Naive thymus-derived CD8-positive, alpha-beta T cell (primary cell): ENCODE results near the gene EFS. TPM values are rescaled to one million over a fixed set of nuclear protein-coding genes. Genes with fewer than 3 reads are reported as not detected.
A peak's percentile ranks its signal among the peaks of the same experiment; 100 is the strongest.

Experiments used
- ATAC-seq, 2 donors: fragments of 150-1000 bp; cut with Tn5 transposase in 1 of 2; sonication (Bioruptor Pico), chemical (Tn5 transposase) in 1 of 2; 1 replicate in 1 of 2; 2 replicates in 1 of 2; pipeline ENCODE4 v1.10.0; 2021; ENCODE audit warnings: mild to moderate bottlenecking in 2 of 2, moderate library complexity in 2 of 2
- POLR2A ChIA-PET: fragments of 350-600 bp; sonication (Branson Sonifier 250); formaldehyde crosslinking; loops from one replicate; lab custom pipeline; 2021; ENCODE audit warnings: antibody characterized with exemption; lab: Charles Lee
- DNase-seq, 10 donors: peaks; one replicate each; pipeline versions ENCODE4 v3.0.0 to v3.0.0-alpha.2; 2020 to 2022
- H3K27ac Mint-ChIP-seq, 10 donors: one replicate each; pipeline ENCODE4 v1.8.0; 2020 to 2022; ENCODE audit warnings: mild to moderate bottlenecking in 10 of 10, mixed read lengths in 10 of 10, moderate library complexity in 4 of 10, inconsistent platforms in 1 of 10
- H3K27me3 Mint-ChIP-seq, 5 donors: one replicate each; pipeline ENCODE4 v1.8.0; 2021 to 2022; ENCODE audit warnings: mixed read lengths in 5 of 5
- H3K36me3 Mint-ChIP-seq, 3 donors: one replicate each; pipeline ENCODE4 v1.8.0; 2020 to 2022; ENCODE audit warnings: mixed read lengths in 3 of 3, mild to moderate bottlenecking in 2 of 3, inconsistent platforms in 1 of 3
- H3K4me1 Mint-ChIP-seq, 4 donors: one replicate each; pipeline ENCODE4 v1.8.0; 2021 to 2022; ENCODE audit warnings: mixed read lengths in 4 of 4
- H3K4me3 Mint-ChIP-seq, 10 donors: one replicate each; pipeline ENCODE4 v1.8.0; 2020 to 2022; ENCODE audit warnings: mild to moderate bottlenecking in 10 of 10, mixed read lengths in 10 of 10, moderate library complexity in 6 of 10, inconsistent platforms in 1 of 10
- H3K9me3 Mint-ChIP-seq, 9 donors: one replicate each; pipeline ENCODE4 v1.8.0; 2020 to 2022; ENCODE audit warnings: mixed read lengths in 9 of 9, mild to moderate bottlenecking in 3 of 9, inconsistent platforms in 1 of 9, moderate library complexity in 1 of 9
- polyA plus RNA-seq, 3 donors: library from polyadenylated mRNA; unstranded; fragments of 300-500 nt; fragmentation: Illumina TruSeq; gene quantifications; one replicate each; pipeline ENCODE4 v1.2.3, GENCODE V29; 2021
- total RNA-seq, 8 experiments: library from RNA in 2 of 8; stranded (reverse) in 2 of 8; gene quantifications; one replicate each; pipeline ENCODE4 v1.2.3 and lab custom pipeline; 2021 to 2026

The EFS gene
- total and polyA plus RNA-seq, 5 experiments from 2014 or later, result not detected

- Mint-ChIP-seq H3K27ac (no peak overlapping the region), H3K4me3 (no peak overlapping the region), H3K4me1 (peaks cover 0 to 2% (median 0%) of the 10 kb centered on the region in 4 donors), H3K27me3 (peaks cover 1 to 18% (median 7%) of the 10 kb centered on the region in 5 donors), H3K36me3 (no peaks in the 10 kb centered on the region), H3K9me3 (no peaks in the 10 kb centered on the region)
- ATAC-seq (no peak), DNase-seq (no peak)
- POLR2A ChIA-PET, result no interaction called here
Measured at GRCh38 chr14:23373041-23373440, 8.1 kb upstream of the EFS start.

- no peaks in the 10 kb centered on the region for H3K9me3 Mint-ChIP-seq
- H3K4me1 Mint-ChIP-seq, result peaks cover 0 to 2% (median 0%) of the 10 kb centered on the region in 4 donors
- POLR2A ChIA-PET, result no interaction called here
- DNase-seq, result no peak
- H3K36me3 Mint-ChIP-seq, result no peaks in the 10 kb centered on the region
- ATAC-seq, result no peak
- H3K4me3 Mint-ChIP-seq, result no peak within 1 kb of the TSS
- H3K27ac Mint-ChIP-seq, result no peak within 1 kb of the TSS
- H3K27me3 Mint-ChIP-seq, result peaks cover 1 to 18% (median 10%) of the 10 kb centered on the region in 5 donors
Measured at GRCh38 chr14:23372509-23372908, 7.5 kb upstream of the EFS start, which contains the start of gene IL25. IL25 (plus strand) TSS chr14:23372809.

GRCh38 chr14:23371865-23372264 lies 6.9 kb upstream of the EFS start:
- no peaks in the 10 kb centered on the region for H3K36me3 Mint-ChIP-seq
- POLR2A ChIA-PET, result no interaction called here
- no peak overlapping the region for H3K4me3 Mint-ChIP-seq
- ATAC-seq (no peak), DNase-seq (no peak)
- peaks cover 5 to 19% (median 16%) of the 10 kb centered on the region in 5 donors for H3K27me3 Mint-ChIP-seq
- no peaks in the 10 kb centered on the region for H3K9me3 Mint-ChIP-seq
- no peaks in the 10 kb centered on the region for H3K4me1 Mint-ChIP-seq
- no peak overlapping the region for H3K27ac Mint-ChIP-seq

GRCh38 chr14:23370221-23370620 lies 5.2 kb upstream of the EFS start:
- Mint-ChIP-seq H3K9me3 (no peaks in the 10 kb centered on the region), H3K27ac (no peak overlapping the region), H3K4me1 (peaks cover 0 to 1% (median 0%) of the 10 kb centered on the region in 4 donors), H3K36me3 (no peaks in the 10 kb centered on the region), H3K27me3 (peaks cover 9 to 26% (median 19%) of the 10 kb centered on the region in 5 donors), H3K4me3 (no peak overlapping the region)
- ATAC-seq, result no peak
- POLR2A ChIA-PET, result no interaction called here
- no peak for DNase-seq

GRCh38 chr14:23366426-23366921 lies 1.5 kb upstream of the EFS start:
- DNase-seq, result no peak
- POLR2A ChIA-PET, result no interaction called here
- Mint-ChIP-seq H3K9me3 (no peaks in the 10 kb centered on the region), H3K36me3 (no peaks in the 10 kb centered on the region), H3K4me3 (peak overlapping the region in 1 of 10 donors; percentile 39), H3K27ac (no peak overlapping the region), H3K4me1 (peaks cover 0 to 8% (median 2%) of the 10 kb centered on the region in 4 donors), H3K27me3 (peaks cover 13 to 42% (median 29%) of the 10 kb centered on the region in 5 donors)
- no peak for ATAC-seq

GRCh38 chr14:23365732-23366425 lies 907 bp upstream of the EFS start:
- Mint-ChIP-seq H3K27me3 (peaks cover 14 to 42% (median 32%) of the 10 kb centered on the region in 5 donors), H3K4me1 (peaks cover 0 to 8% (median 2%) of the 10 kb centered on the region in 4 donors), H3K9me3 (no peaks in the 10 kb centered on the region), H3K36me3 (no peaks in the 10 kb centered on the region), H3K27ac (no peak overlapping the region), H3K4me3 (no peak overlapping the region)
- ATAC-seq, result no peak
- no peak for DNase-seq
- POLR2A ChIA-PET, result no interaction called here

GRCh38 chr14:23364164-23365035 lies 572 bp downstream of the EFS start:
- peaks cover 14 to 43% (median 33%) of the 10 kb centered on the region in 5 donors for H3K27me3 Mint-ChIP-seq
- no peak for ATAC-seq
- POLR2A ChIA-PET, result no interaction called here

GRCh38 chr14:23362200-23362599 lies 2.8 kb downstream of the EFS start:
- H3K4me3 Mint-ChIP-seq, result no peak overlapping the region
- H3K4me1 Mint-ChIP-seq, result peaks cover 0 to 8% (median 2%) of the 10 kb centered on the region in 4 donors
- no peak for ATAC-seq
- POLR2A ChIA-PET, result interaction anchor here (0.6 to 1.0 kb wide), 2 partner anchors 10 to 63 kb away, joined by 3 to 6 read pairs; partner anchors contain the start of gene SLC22A17
- no peaks in the 10 kb centered on the region for H3K36me3 Mint-ChIP-seq
- no peak for DNase-seq
- H3K27ac Mint-ChIP-seq, result no peak overlapping the region
- H3K9me3 Mint-ChIP-seq, result no peaks in the 10 kb centered on the region
- peaks cover 12 to 32% (median 22%) of the 10 kb centered on the region in 5 donors for H3K27me3 Mint-ChIP-seq

More at GRCh38 chr14:23364164-23365035, 572 bp downstream of the EFS start:
- Mint-ChIP-seq H3K4me3 (peak overlapping the region in 5 of 10 donors; percentile 29 to 63 (median 42)), H3K36me3 (no peaks in the 10 kb centered on the region), H3K27ac (no peak overlapping the region), H3K9me3 (no peaks in the 10 kb centered on the region), H3K4me1 (peaks cover 0 to 8% (median 2%) of the 10 kb centered on the region in 4 donors)
- DNase-seq, result no peak

- Mint-ChIP-seq H3K4me1 (peaks cover 0 to 8% (median 2%) of the 10 kb centered on the region in 4 donors), H3K27me3 (peaks cover 7 to 28% (median 18%) of the 10 kb centered on the region in 5 donors), H3K4me3 (no peak overlapping the region), H3K36me3 (no peaks in the 10 kb centered on the region), H3K9me3 (no peaks in the 10 kb centered on the region), H3K27ac (no peak overlapping the region)
- POLR2A ChIA-PET, result interaction anchor here (0.6 to 1.0 kb wide), 2 partner anchors 9 to 62 kb away, joined by 3 to 6 read pairs; partner anchors contain the start of gene SLC22A17
- DNase-seq, result no peak
- no peak for ATAC-seq
Measured at GRCh38 chr14:23361763-23362162, 3.2 kb downstream of the EFS start.

GRCh38 chr14:23361320-23361719 lies 3.7 kb downstream of the EFS start:
- Mint-ChIP-seq H3K27ac (peak overlapping the region in 2 of 10 donors; percentile 3 to 34), H3K27me3 (peaks cover 5 to 24% (median 14%) of the 10 kb centered on the region in 5 donors), H3K4me3 (no peak overlapping the region), H3K9me3 (no peaks in the 10 kb centered on the region), H3K4me1 (peaks cover 0 to 7% (median 2%) of the 10 kb centered on the region in 4 donors), H3K36me3 (no peaks in the 10 kb centered on the region)
- DNase-seq (no peak), ATAC-seq (no peak)
- POLR2A ChIA-PET, result interaction anchor here (0.6 kb wide), 1 partner anchor 62 kb away, joined by 6 read pairs; no protein-coding TSS in a partner anchor

GRCh38 chr14:23360496-23360895 lies 4.5 kb downstream of the EFS start:
- peaks cover 8 to 25% (median 15%) of the 10 kb centered on the region in 5 donors for H3K27me3 Mint-ChIP-seq
- no peak overlapping the region for H3K27ac Mint-ChIP-seq
- no peaks in the 10 kb centered on the region for H3K36me3 Mint-ChIP-seq
- DNase-seq (no peak), ATAC-seq (no peak)
- POLR2A ChIA-PET, result interaction anchor here (1.6 kb wide), 1 partner anchor 39 kb away, joined by 5 read pairs; the partner anchor contains the start of gene PABPN1
- peaks cover 0 to 7% (median 2%) of the 10 kb centered on the region in 4 donors for H3K4me1 Mint-ChIP-seq
- H3K4me3 Mint-ChIP-seq, result no peak overlapping the region
- no peaks in the 10 kb centered on the region for H3K9me3 Mint-ChIP-seq

- Mint-ChIP-seq H3K36me3 (no peaks in the 10 kb centered on the region), H3K4me3 (no peak overlapping the region), H3K9me3 (no peaks in the 10 kb centered on the region), H3K27me3 (peaks cover 8 to 28% (median 14%) of the 10 kb centered on the region in 5 donors), H3K4me1 (peaks cover 0 to 6% (median 2%) of the 10 kb centered on the region in 4 donors), H3K27ac (peak overlapping the region in 1 of 10 donors; percentile 24)
- ATAC-seq (no peak), DNase-seq (no peak)
- POLR2A ChIA-PET, result interaction anchor here (1.6 kb wide), 1 partner anchor 38 kb away, joined by 5 read pairs; the partner anchor contains the start of gene PABPN1
Measured at GRCh38 chr14:23359722-23360447, 5.1 kb downstream of the EFS start.
